ENCODE results near the gene CTSA.

- TF ChIP-seq, protein P1, sequence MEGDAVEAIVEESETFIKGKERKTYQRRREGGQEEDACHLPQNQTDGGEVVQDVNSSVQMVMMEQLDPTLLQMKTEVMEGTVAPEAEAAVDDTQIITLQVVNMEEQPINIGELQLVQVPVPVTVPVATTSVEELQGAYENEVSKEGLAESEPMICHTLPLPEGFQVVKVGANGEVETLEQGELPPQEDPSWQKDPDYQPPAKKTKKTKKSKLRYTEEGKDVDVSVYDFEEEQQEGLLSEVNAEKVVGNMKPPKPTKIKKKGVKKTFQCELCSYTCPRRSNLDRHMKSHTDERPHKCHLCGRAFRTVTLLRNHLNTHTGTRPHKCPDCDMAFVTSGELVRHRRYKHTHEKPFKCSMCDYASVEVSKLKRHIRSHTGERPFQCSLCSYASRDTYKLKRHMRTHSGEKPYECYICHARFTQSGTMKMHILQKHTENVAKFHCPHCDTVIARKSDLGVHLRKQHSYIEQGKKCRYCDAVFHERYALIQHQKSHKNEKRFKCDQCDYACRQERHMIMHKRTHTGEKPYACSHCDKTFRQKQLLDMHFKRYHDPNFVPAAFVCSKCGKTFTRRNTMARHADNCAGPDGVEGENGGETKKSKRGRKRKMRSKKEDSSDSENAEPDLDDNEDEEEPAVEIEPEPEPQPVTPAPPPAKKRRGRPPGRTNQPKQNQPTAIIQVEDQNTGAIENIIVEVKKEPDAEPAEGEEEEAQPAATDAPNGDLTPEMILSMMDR (conservative IDR thresholded peaks at IDR 0.05 in 1 of 2, IDR thresholded peaks at IDR 0.05 in 1 of 2; ENCODE audit: extremely low read depth in 1 of 2, insufficient read depth in 1 of 2, low read depth in 1 of 2, low read length in 2 of 2) = no peak
- no peak for TF ChIP-seq EZH2 (IDR thresholded peaks at IDR 0.05; ENCODE audit: borderline replicate concordance, low read length)
Measured at GRCh38 chr20:45887346-45887715, 3.8 kb upstream of the CTSA start, which contains the start of gene SPATA25.

All from mammary epithelial cell (primary cell).